SU-DHL-6 (cell line): ENCODE results near the gene RASA2.

Experiments used
- CTCF ChIP-seq: fragments of 200-600 bp; sonication (generic); IDR thresholded peaks from one replicate; pipeline ENCODE4 v1.5.1; 2017; ENCODE audit warnings: antibody characterized with exemption, mild to moderate bottlenecking, low read length, moderate library complexity; ENCODE audit not compliant: insufficient read depth, poor library complexity, severe bottlenecking
- EZH2phosphoT487 ChIP-seq: fragments of 200-600 bp; sonication (generic), shearing (Covaris generic); conservative IDR thresholded peaks from 2 replicates; pipeline ENCODE4 v1.6.1; 2018; ENCODE audit warnings: mild to moderate bottlenecking, antibody characterized with exemption, low read length, moderate library complexity, mixed read lengths

GRCh38 chr3:141454054-141454453 lies 32.8 kb upstream of the RASA2 start:
- no peak for TF ChIP-seq CTCF
- TF ChIP-seq EZH2phosphoT487: no peak
